IPS-18c (cell line): ENCODE data around the gene PGLYRP4.
"Not testable (repeated sequence)": the region's sequence is repeated elsewhere in the genome, so short reads cannot be mapped to it uniquely, and the experiment has no call there.

Source experiments
- H3K4me3 ChIP-seq: 2 replicates; pipeline ENCODE4 v1.7.0; 2013; ENCODE audit warnings: low read depth, mild to moderate bottlenecking, low read length, moderate library complexity; ENCODE audit not compliant: insufficient read depth
- H3K9me3 ChIP-seq: one replicate; pipeline ENCODE4 v1.6.1; 2013; ENCODE audit warnings: mild to moderate bottlenecking, low read length, moderate library complexity; ENCODE audit not compliant: control insufficient read depth, insufficient read depth

PGLYRP4 gene

DNA sequence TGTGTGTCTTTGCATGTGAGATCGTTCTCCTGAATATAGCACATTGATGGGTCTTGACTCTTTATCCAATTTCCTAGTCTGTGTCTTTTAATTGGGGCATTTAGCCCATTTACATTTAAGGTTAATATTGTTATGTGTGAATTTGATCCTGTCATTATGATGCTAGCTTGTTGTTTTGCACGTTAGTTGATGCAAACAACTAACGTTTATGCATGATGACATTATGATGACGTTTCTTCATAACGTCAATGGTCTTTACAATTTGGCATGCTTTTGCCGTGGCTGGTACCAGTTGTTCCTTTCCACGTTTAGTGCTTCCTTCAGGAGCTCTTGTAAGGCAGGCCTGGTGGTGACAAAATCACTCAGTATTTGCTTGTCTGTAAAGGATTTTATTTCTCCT, 30.5 kb downstream of the PGLYRP4 start:
- H3K4me3 ChIP-seq, H3K9me3 ChIP-seq: not testable (repeated sequence)

DNA sequence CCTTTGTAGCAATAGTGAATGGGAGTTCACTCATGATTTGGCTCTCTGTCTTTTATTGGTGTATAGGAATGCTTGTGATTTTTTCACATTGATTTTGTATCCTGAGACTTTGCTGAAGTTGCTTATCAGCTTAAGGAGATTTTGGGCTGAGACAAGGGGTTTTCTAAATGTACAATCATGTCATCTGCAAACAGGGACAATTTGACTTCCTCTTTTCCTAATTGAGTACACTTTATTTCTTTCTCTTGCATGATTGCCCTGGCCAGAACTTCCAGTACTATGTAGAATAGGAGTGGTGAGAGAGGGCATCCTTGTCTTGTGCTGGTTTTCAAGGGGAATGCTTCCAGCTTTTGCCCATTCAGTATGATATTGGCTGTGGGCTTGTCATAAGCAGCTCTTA, 32.6 kb downstream of the PGLYRP4 start:
- H3K4me3 ChIP-seq, H3K9me3 ChIP-seq: not testable (repeated sequence)

DNA sequence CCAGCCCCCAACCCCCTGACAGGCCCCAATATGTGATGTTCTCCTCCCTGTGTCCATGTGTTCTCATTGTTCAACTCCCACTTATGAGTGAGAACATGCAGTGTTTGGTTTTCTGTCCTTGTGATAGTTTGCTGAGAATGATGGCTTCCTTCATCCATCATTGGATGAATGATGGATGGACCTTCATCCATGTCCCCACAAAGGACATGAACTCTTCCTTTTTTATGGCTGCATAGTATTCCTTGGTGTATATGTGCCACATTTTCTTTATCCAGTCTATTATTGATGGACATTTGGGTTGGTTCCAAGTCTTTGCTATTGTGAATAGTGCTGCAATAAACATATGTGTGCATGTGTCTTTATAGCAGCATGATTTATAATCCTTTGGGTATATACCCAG, 34.3 kb downstream of the PGLYRP4 start:
- H3K9me3 ChIP-seq = not testable (repeated sequence)

DNA sequence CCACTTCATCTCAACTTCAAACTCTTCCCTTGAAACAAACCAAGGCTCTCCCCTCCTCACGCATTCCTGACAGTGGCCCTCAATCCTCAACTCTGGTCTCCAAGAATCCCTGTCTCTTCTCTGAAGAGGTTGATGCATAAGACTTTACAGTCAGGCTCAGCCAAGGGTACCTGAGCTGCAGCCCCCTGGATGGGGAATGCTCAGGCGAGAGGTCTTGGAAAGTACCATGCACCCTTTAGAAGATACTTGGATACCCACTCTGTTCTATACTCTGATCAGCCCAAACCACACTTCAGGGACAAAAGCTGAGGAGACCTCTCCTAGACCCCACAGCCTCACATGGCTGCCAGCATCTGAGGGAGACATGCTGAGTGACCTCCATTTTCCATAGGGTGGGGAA, 35.4 kb downstream of the PGLYRP4 start:
- Histone ChIP-seq H3K9me3 (no peaks in the 10 kb centered on the region), H3K4me3 (no peak overlapping the region)

More for the DNA sequence above, 34.3 kb downstream of the PGLYRP4 start:
- not testable (repeated sequence) for H3K4me3 ChIP-seq

DNA sequence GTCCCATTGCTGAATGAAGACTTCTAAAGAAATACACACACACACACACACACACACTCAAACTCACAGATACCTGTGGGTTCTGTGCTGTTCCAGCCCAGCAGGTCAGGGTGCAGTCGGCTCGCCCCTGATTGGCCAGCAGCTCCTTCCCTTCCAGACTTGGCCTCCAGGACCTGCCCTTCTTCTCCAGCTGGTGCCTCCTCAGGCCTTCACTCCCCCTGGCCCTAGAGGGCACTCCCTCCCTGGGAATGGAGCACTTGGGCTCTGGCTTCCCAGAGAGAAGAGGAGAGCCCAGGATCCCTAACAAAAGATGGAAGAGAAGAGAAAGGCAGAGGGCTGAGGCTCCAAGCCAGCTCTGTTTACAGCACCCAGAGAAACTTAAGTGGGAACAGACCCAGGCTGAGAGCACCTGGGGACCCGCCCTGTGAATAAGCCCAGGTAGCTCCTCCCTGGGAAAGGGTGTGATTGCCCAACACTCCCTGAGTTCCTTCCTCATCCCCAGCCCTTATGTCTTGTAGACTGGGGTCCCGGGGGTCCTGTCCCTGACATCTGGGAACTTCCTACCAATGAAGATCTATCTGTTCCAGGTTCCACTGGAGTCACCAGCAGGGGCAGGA, 36.0 kb downstream of the PGLYRP4 start, which contains the start of gene PGLYRP3:
PGLYRP3 (minus strand) TSS at position 383 of the 617 bp plus-strand sequence. CDS start 2,287 bp downstream, outside the sequence.
- H3K9me3 ChIP-seq = no peaks in the 10 kb centered on the region

DNA sequence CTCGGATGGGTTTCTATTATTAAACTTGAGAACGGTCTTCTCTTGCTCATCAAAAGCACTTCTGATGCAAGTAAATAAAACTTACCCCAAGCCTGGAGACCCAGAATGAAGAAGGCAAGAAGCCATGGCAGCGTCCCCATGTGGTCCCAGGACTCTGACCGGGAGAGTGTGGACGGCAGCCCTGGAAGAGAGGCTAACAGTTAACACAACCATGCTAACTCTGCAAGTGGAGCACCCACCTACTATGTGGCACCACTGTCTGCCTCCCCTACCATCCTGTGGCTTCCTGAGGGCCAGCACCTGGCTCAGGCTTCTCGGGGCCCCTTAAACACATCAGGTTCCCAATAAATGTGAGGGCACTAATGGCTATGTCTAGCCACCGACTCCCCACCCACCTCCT, 38.1 kb downstream of the PGLYRP4 start:
- Histone ChIP-seq H3K4me3 (no peak overlapping the region), H3K9me3 (no peaks in the 10 kb centered on the region)

More for the DNA sequence above, 36.0 kb downstream of the PGLYRP4 start, which contains the start of gene PGLYRP3:
- H3K4me3 ChIP-seq = no peak within 1 kb of the TSS

DNA sequence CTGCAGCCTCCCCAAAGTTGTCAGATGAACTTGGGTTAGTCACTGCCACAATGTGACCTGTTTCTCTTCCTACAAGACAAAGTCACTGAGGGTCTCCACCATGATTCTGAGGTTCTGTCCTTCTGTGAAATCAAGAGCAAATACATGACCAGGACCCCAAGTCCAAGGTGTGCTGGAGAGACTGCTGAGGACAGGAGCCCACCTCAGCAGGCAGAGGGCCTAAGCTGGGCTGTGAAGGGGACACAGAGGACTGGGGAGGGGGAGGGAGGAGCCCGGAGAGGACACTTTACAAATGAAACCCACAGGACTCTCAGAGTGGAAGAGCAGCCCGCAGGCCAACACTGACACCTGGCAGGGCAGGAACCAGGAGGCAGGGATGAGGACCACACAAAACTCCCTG, 39.2 kb downstream of the PGLYRP4 start:
- Histone ChIP-seq H3K9me3 (no peaks in the 10 kb centered on the region), H3K4me3 (no peak overlapping the region)

DNA sequence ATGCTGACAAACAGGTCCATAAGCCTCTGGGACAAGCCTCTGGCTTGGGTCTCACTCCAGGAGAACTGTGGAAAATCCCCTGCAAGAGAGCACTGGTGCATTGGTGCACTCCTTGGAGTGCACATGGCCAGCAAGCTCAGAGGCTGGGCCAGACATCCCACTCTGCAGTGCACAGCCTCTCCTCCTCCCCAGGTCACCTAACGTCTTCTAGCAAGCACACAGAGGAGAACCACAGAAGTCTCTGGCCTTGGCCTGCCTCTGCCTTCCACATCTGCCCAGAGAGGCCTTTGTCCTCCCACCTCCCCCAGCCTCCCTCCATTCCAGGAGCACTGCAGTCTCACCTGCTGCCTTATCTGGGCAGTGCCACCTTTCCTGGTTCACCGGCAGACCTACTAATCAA, 40.1 kb downstream of the PGLYRP4 start:
- Histone ChIP-seq H3K9me3 (no peaks in the 10 kb centered on the region), H3K4me3 (no peak overlapping the region)

DNA sequence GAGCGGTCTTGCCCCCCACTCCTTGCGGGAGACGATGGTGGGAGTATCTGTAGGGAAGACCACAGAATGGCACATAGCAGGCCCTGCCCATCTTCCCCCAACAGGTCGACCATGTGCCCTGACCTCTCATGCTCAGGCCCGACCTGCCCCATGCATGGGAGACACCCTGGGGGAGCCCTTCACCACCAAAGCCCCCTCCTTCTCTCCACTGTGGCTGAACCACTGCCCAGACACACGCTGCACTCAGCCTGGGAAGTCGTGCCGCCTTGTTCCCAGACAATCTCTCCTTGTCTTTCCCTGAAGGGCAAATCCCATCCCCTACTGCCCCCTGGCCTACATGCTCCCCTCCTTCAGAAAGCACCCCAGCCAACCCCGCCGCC, 41.4 kb downstream of the PGLYRP4 start:
- Histone ChIP-seq H3K9me3 (no peaks in the 10 kb centered on the region), H3K4me3 (no peak overlapping the region)

DNA sequence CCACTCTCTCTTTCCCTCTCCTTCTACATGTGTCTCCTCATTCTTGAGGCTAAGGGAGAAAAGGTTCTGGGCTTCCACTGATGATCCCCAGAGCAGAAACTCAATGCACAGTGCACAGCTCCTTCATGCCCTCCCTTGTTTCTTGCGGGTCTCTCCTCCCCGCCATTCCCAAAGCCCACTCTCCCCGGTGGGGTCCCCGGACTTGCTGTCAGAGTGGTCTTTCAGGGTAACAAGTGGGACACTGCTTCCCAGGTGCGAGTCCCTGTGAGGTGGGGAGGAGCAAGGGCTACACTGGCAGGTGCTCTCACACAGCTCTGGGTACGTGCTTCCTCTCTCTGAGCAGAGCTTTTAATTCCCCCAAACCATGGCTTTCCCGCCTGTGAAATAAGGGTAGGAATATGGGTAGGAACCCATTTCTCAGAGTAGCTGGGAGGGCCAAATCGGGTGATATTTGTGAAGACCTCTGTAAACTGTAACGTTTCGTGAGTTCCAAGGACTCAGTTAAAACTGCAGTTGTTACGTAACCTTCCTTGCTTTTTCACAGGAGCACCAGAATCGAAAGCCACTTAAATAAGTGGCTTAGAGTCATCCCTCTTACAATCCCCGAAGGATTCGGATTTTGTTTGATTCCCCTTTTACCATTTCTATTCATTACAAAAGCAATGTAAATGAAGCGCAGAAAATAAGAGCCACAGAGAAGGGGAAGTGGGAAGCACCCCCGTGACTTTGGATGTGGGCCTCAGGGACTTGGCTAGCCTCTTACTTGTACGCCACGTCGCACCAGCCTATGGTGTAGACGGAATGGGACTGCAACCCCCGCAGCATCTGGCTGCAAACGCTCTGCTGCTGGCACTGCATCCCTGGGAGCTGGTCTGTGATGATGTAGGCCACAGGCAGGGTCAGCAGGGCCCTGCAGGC, 42.1 kb downstream of the PGLYRP4 start:
- H3K4me3 ChIP-seq = no peak overlapping the region
- H3K9me3 ChIP-seq = no peaks in the 10 kb centered on the region

DNA sequence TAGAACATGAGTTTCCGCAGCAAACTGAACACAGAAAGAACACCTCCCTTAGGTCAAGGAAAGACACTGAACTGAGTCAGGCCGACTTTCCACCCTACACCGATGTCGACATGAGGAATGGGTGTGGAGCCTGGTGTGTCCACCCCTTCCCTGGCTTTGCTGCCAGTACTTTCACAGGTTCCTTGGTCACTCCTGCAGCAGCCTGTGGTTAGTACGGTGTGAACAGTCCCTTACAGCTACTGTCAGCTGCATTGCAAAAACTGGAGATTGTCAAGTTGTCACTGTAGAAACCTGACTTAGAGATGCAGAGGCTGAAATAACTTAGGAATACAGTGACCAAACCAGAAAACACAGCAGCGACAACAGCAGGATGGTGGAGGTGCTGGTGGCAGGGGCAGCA, 43.0 kb downstream of the PGLYRP4 start:
- Histone ChIP-seq H3K9me3 (no peaks in the 10 kb centered on the region), H3K4me3 (no peak overlapping the region)

DNA sequence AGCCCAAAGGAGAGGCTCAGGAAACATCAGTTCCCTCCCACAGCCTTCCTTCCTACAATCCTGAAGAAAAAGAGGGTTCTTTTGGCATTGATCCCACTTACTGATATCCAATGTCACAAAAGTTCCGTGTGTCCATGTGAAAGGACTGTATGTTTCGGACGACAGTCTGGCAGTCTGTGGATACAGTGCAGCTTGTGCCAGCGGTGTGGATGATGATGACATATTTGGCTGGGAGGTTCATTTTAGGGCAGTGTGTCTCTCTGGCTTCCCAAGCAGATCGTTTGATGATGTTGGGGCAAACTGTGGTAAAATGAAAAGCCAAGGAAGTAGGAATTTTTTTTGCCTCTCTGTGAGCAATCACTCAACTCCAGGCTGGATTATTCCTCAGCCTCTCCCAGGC, 46.3 kb downstream of the PGLYRP4 start:
- no peaks in the 10 kb centered on the region for H3K9me3 ChIP-seq

DNA sequence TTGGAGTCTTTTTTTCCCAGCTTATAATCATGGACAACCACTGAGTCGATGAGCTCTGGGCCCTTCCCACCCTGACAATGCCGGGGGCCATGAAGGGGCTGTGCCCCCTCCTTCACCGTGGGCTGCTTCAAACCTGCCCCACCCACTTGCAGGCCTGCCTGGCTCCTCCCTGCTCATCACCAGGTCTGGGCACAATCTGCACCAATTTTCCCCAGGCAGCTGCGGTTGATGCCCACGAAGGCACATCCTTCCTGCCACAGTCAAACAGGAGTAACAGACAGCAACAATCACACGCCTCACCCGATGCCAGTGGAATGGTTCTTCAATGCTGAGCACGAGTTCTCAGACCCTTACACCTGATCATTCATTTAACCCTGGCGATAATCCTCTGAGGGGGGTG, 54.8 kb downstream of the PGLYRP4 start:
- H3K4me3 ChIP-seq = no peak overlapping the region

More for the DNA sequence above, 46.3 kb downstream of the PGLYRP4 start:
- H3K4me3 ChIP-seq = no peak overlapping the region

DNA sequence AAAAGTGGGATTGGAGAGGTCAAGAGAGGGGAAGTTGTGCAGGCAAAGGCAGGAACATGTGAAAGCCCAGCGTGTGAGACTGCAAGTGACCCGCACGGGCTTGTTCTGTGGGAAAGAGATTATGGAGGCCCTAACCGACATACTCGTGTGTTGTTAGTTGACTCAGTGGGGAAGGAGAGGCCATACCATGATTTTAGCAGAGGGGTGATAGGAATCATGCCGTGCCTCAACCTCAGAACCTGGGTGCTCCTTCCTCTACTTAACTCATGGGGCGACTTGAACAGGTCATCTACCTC, 55.2 kb downstream of the PGLYRP4 start:
- H3K9me3 ChIP-seq = no peaks in the 10 kb centered on the region
- H3K4me3 ChIP-seq = no peak overlapping the region

More for the DNA sequence above, 54.8 kb downstream of the PGLYRP4 start:
- no peaks in the 10 kb centered on the region for H3K9me3 ChIP-seq

DNA sequence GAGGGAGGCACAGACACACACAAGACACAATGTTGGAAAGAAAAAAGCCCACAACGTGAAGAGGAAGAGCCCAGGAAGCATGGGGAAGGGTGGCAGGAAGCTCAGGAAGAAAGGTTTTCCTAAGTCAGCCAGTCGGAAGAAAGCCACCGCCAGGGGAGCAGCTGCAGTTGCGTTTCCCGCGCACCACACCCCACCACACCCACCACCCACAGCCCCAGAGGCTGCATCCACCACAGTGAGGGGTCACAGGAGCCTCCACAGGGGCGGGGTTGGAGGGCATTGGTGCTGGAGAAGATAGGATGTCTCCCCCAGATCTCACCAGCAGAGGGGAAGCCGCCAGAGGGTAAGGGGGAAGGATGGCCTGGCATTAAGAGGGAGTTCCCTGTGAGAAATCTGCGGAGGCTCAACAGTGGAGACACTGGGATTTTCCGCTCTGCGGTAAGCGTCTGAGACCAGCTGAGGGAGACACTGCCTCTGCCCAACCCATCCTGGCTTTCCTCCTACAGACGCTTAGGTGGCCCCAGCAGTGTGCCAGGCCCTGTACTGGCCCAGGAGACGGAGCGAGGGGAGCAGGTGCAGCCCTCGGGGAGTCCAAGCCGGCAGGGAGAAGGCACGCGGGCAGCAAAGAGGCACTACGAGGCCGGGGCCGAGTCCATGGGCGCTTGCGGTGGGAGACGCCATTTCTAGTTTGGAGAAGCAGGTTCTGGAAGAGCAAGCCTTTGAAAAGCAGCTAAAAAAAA, 55.7 kb downstream of the PGLYRP4 start:
- H3K4me3 ChIP-seq = no peak overlapping the region
- no peaks in the 10 kb centered on the region for H3K9me3 ChIP-seq

DNA sequence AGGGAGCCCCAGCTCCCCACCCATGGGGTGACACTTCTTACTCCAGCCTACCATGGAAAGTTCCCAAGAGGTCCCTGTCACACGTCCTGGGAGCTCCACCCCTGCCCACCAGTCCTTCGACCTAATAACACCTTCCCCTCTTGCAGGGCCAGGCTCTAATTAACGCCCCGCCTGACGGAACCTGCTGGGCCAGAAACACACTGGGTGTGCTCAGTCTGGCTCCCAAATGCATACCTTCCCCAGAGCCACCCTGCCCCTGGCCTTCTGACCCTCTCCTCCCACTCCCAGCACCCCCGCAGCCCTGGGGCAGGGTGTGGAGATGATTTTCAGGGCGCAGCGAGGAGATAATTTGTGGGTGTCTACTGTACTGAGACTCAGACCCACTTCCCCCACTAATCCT, 56.5 kb downstream of the PGLYRP4 start:
- H3K4me3 ChIP-seq = no peak overlapping the region
- H3K9me3 ChIP-seq = no peaks in the 10 kb centered on the region

DNA sequence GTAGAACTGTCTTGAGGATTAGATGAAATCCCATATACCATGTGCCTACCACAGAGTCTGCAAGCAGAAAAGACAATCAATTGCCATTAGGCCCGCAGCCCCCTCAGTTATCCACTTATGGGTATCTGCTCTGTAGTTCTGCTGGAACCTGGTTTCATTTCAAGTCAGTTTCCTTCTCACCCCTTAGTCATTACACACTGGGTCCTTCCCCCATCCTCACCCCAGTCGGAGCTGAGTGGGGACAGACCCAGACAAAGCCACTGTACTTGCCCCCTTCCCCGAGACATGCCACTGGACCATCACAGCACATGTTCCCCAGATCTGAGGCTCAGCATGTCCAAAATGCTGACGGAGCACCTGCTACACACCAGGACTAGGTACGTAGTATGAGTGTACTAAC, 57.1 kb downstream of the PGLYRP4 start:
- Histone ChIP-seq H3K9me3 (no peaks in the 10 kb centered on the region), H3K4me3 (no peak overlapping the region)
